IPS DF 4.7 (cell line): ENCODE measurements around the gene PARD3.
A peak's percentile ranks its signal among the peaks of the same experiment; 100 is the strongest.

Experiments
- DNase-seq: peaks from one replicate; pipeline ENCODE4 v3.0.0-alpha.2; 2013; ENCODE audit warnings: low spot score; ENCODE audit errors: extremely low read depth

Gene PARD3

GRCh38 chr10:34320265-34320664, 494.8 kb downstream of the PARD3 start:
- no peak for DNase-seq

- no peak for DNase-seq
Measured at GRCh38 chr10:34319197-34319846, 495.8 kb downstream of the PARD3 start.

- no peak for DNase-seq
Measured at GRCh38 chr10:34316154-34316553, 498.9 kb downstream of the PARD3 start.

- no peak for DNase-seq
Measured at GRCh38 chr10:34314457-34314856, 500.6 kb downstream of the PARD3 start.

- no peak for DNase-seq
Measured at GRCh38 chr10:34313888-34314287, 501.2 kb downstream of the PARD3 start.

GRCh38 chr10:34313353-34313752, 501.7 kb downstream of the PARD3 start:
- DNase-seq: no peak

GRCh38 chr10:34311679-34312078, 503.4 kb downstream of the PARD3 start:
- DNase-seq: no peak

- DNase-seq: no peak
Measured at GRCh38 chr10:34310234-34310633, 504.9 kb downstream of the PARD3 start.

- DNase-seq: peak; percentile 62
Measured at GRCh38 chr10:34305189-34305588, 509.9 kb downstream of the PARD3 start.

- no peak for DNase-seq
Measured at GRCh38 chr10:34303022-34303421, 512.1 kb downstream of the PARD3 start.

GRCh38 chr10:34299105-34299611, 515.9 kb downstream of the PARD3 start:
- DNase-seq: no peak

- DNase-seq: no peak
Measured at GRCh38 chr10:34298346-34298818, 516.7 kb downstream of the PARD3 start.

- no peak for DNase-seq
Measured at GRCh38 chr10:34297541-34298345, 517.4 kb downstream of the PARD3 start.

- DNase-seq: no peak
Measured at GRCh38 chr10:34295142-34295548, 520.0 kb downstream of the PARD3 start.

- no peak for DNase-seq
Measured at GRCh38 chr10:34294137-34294536, 521.0 kb downstream of the PARD3 start.

- DNase-seq: no peak
Measured at GRCh38 chr10:34292675-34293074, 522.4 kb downstream of the PARD3 start.

GRCh38 chr10:34292194-34292565, 522.9 kb downstream of the PARD3 start:
- no peak for DNase-seq

GRCh38 chr10:34291466-34292193, 523.5 kb downstream of the PARD3 start:
- no peak for DNase-seq

- no peak for DNase-seq
Measured at GRCh38 chr10:34290412-34291081, 524.5 kb downstream of the PARD3 start.

- DNase-seq: no peak
Measured at GRCh38 chr10:34288634-34289033, 526.5 kb downstream of the PARD3 start.

GRCh38 chr10:34286136-34286739, 528.9 kb downstream of the PARD3 start:
- DNase-seq: no peak
